GM12874 (cell line): ENCODE data around the gene MAGI2.
A peak's percentile ranks its signal among the peaks of the same experiment; 100 is the strongest.

Experiments
- TF ChIP-seq, protein P1 (sequence below): IDR thresholded peaks from 2 replicates; pipeline ENCODE4 v1.5.1; 2011; ENCODE audit warnings: low read depth, mild to moderate bottlenecking, control low read depth, low read length, moderate library complexity; ENCODE audit not compliant: insufficient read depth

The MAGI2 gene

DNA sequence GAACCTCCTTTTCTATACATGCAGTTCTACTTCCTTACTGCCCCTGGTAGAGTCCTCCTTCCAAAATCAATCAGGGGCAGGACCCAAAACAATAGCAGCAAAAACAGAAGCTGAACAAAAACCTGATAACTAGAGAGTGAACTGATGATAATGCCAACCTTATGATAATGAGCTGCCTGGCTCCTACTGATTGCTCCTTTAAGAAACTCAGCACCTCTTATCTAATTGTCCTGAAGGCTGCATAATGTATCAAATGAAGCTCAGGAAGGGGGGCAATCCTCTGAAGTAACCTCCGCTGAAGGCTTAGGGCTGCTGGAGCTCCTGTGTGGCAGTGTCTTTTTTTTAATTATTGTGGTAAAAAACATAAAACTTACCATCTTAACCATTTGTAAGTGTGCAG, 1397.9 kb downstream of the MAGI2 start:
- TF ChIP-seq, protein P1, sequence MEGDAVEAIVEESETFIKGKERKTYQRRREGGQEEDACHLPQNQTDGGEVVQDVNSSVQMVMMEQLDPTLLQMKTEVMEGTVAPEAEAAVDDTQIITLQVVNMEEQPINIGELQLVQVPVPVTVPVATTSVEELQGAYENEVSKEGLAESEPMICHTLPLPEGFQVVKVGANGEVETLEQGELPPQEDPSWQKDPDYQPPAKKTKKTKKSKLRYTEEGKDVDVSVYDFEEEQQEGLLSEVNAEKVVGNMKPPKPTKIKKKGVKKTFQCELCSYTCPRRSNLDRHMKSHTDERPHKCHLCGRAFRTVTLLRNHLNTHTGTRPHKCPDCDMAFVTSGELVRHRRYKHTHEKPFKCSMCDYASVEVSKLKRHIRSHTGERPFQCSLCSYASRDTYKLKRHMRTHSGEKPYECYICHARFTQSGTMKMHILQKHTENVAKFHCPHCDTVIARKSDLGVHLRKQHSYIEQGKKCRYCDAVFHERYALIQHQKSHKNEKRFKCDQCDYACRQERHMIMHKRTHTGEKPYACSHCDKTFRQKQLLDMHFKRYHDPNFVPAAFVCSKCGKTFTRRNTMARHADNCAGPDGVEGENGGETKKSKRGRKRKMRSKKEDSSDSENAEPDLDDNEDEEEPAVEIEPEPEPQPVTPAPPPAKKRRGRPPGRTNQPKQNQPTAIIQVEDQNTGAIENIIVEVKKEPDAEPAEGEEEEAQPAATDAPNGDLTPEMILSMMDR, result no peak

DNA sequence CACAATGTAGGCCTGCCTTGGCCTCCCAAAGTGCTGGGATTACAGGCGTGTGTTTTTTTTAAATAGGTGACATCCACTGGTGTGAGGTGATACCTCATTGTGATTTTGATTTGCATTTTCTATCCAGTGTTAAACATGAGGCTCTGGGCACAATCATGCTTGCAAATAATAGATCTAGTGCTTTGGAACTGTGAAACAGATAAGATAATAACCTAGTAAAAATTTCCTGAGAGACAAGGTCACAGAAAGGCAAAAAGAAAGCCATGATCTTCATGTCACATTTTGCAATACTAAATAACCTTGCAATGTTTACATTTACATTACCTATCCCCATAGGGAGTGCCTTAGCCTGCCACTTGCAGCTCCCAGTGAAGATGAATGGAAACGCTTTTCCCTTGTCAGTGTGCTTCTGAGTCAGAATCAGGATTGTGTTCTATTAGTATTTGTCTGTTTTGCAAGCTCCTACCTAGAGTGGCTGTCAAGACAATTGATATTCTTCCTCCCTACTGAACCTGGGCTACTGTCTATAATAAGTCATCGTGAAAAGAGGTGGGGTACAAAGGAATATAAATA, 1398.4 kb downstream of the MAGI2 start:
- TF ChIP-seq, protein P1, result no peak

GRCh38 chr7:78052112-78052511, 1401.4 kb downstream of the MAGI2 start:
- TF ChIP-seq, protein P1, result no peak

DNA sequence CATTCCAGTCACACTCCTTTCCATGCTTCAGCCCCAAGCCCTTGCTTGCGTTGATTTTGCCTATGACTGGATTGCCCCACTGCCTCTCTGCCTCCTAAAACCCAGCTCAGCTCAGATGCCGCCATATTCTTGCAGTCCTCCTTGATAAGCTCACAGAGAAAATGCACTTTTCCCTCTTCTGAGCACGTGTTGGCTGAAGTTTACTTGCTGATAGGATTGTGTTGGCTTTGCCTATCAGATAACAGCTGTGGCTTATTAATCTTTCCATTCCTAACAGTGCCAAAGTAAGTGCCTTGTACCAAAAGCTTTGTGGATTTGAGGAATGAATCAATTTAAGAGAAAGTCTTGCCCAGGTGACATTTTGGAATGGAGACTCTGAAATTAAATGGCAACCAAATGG, 1405.7 kb downstream of the MAGI2 start:
- TF ChIP-seq, protein P1, result no peak

- TF ChIP-seq, protein P1, result no peak
Measured at GRCh38 chr7:78043159-78043558, 1410.3 kb downstream of the MAGI2 start.

GRCh38 chr7:78041423-78041822, 1412.0 kb downstream of the MAGI2 start:
- TF ChIP-seq, protein P1, result no peak

DNA sequence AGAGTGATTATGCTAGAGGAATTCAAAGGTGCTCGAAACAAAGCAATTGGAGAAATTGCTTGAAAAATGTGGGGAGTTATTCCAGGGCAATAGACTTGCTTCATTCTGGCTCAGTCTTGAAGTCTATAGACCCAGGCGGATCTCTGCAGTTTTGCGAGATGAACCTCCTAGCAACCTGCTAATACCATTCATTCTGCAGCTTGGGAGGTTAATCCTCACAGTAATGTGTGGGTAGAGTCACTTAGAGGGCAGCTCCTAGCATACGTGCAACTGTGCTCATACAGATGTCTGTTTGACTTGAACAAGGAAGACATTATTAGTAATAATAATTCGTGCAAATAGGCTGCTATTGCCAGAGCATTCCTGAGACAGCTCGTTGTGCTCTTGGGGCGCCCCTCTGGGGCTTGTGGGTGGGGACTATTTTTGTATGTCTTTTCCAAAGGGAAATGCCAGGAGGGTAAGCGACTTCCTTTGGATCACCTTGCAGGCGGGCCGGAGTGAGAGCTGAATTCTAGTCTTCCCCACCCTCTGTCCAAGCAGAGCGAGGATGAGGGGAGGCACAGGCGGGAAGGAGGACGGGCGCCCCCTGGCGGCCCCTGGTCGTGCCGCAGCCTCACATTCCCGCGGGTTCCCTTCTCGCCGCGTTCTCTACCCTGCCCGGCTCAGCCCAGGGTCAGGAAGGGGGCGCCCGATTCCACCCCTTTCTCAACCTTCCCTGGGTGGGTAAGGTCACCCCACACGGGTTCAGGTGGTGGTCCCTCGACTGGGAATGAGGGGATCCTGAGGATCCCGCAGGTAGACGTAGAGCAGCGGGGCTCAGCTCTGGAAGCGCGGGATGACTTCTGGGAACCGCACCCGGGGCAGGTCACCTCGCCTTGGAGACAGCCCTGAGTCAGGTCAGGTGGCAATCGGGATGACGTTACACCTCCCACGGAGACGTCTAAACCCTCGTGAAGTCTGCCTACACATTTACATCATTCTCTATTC, 1413.4 kb downstream of the MAGI2 start:
- TF ChIP-seq, protein P1, result peak; percentile 91
